ENCODE results near the gene CDKAL1. TPM values are rescaled to one million over a fixed set of nuclear protein-coding genes. Genes with fewer than 3 reads are reported as not detected.

CDKAL1 gene
- total and polyA plus RNA-seq, 2 of the 13 experiments (the other 11 are each of a cell fraction or from before 2014, with no cell fraction given), result 9.5 to 27.7 TPM

- Histone ChIP-seq H3K36me3 (replicated peaks in 1 of 2; ENCODE audit: control insufficient read depth in 1 of 2, insufficient read depth in 2 of 2, low read length in 2 of 2) (no peaks in the 10 kb centered on the region), H3K4me3 (replicated peaks in 1 of 3; ENCODE audit: insufficient read depth in 1 of 3, low read depth in 2 of 3, low read length in 3 of 3) (no peak overlapping the region), H2AFZ (ENCODE audit: low read length) (no peak overlapping the region), H3K79me2 (ENCODE audit: insufficient read depth, low read length) (no peaks in the 10 kb centered on the region), H3K27ac (ENCODE audit: extremely low read length, insufficient read depth, low read length) (no peak overlapping the region), H3K9ac (ENCODE audit: insufficient read depth, low read depth, low read length) (no peak overlapping the region), H3K27me3 (ENCODE audit: control insufficient read depth in 1 of 2, insufficient read depth in 2 of 2, low read length in 2 of 2) (no peaks in the 10 kb centered on the region), H3K4me2 (ENCODE audit: low read depth, low read length) (no peak overlapping the region), H3K9me3 (ENCODE audit: low read length) (no peaks in the 10 kb centered on the region), H4K20me1 (ENCODE audit: insufficient read depth, low read length) (no peaks in the 10 kb centered on the region), H3K4me1 (ENCODE audit: insufficient read depth, low read length) (peaks cover 20% of the 10 kb centered on the region)
- no TSS peak for BruUV-seq (replicated peaks)
- WGBS (ENCODE audit: low lambda C conversion rate), result 98% methylated on average over 6 of the region's 6 CpGs
- no peak for FAIRE-seq
- TF ChIP-seq ZNF784 (CRISPR knock-in tag; IDR thresholded peaks at IDR 0.05; ENCODE audit: borderline replicate concordance) (no peak), GLI4 (CRISPR knock-in tag; IDR thresholded peaks at IDR 0.05; ENCODE audit: borderline replicate concordance) (no peak), TAF15 (IDR thresholded peaks at IDR 0.05; ENCODE audit: low read depth, low read length, poor library complexity, severe bottlenecking) (no peak), ZNF282 (IDR thresholded peaks at IDR 0.05; ENCODE audit: partially characterized antibody) (no peak), ZNF20 (CRISPR knock-in tag; IDR thresholded peaks at IDR 0.05) (no peak), ZNF326 (CRISPR knock-in tag; IDR thresholded peaks at IDR 0.05; ENCODE audit: borderline replicate concordance) (no peak), ELF4 (CRISPR knock-in tag; IDR thresholded peaks at IDR 0.05; ENCODE audit: borderline replicate concordance) (no peak), CTCF (CRISPR knock-in tag; IDR thresholded peaks at IDR 0.05) (no peak), FOXO1 (CRISPR knock-in tag; IDR thresholded peaks at IDR 0.05) (no peak), SRSF1 (optimal IDR thresholded peaks at IDR 0.05; ENCODE audit: low read depth, low read length) (no peak), TFDP2 (CRISPR knock-in tag; IDR thresholded peaks at IDR 0.05) (no peak)
- DNase-seq (ENCODE audit: low spot score), result no peak
- CTCF ChIA-PET (ENCODE audit: low intra/inter-chr PET ratio, low total read pairs), result no interaction called here
- intact Hi-C loops (cut with micrococcal nuclease; ENCODE audit: unreplicated experiment), result no loop called here
- in situ Hi-C loops (cut with HindIII; ENCODE audit: extremely low pct_ligation_motif_present, low pct_unique_long_range_greater_than_20kb), result no loop called here
- no peak for ATAC-seq
- POLR2A ChIA-PET, result no interaction called here
These were observed 397.5 kb downstream of the CDKAL1 start for GRCh38 chr6:20931772-20932171.
